ENCODE measurements around the gene AKT2. TPM values are rescaled to one million over a fixed set of nuclear protein-coding genes. Genes with fewer than 3 reads are reported as not detected.

AKT2 gene
- total and polyA plus RNA-seq, 12 donors, result 49.2 to 195 (median 113) TPM

GRCh38 chr19:40253611-40254092, 31.5 kb downstream of the AKT2 start:
- peaks cover 12 to 24% of the 10 kb centered on the region in 2 donors for H3K4me1 ChIP-seq (replicated peaks in 1 of 2)
- TF ChIP-seq POLR2A (IDR thresholded peaks at IDR 0.05) (no peak), CTCF (IDR thresholded peaks at IDR 0.05) (no peak)
- H3K27ac ChIP-seq, result peak overlapping the region in 3 of 5 donors; percentile 0 to 55 (median 51)
- WGBS, 4 donors, result 67 to 70% (median 69%) methylated on average over 8 of the region's 8 CpGs
- H3K27me3 ChIP-seq, result no peaks in the 10 kb centered on the region
- H3K36me3 ChIP-seq (replicated peaks in 1 of 2), result peaks cover 0 to 36% of the 10 kb centered on the region in 2 donors
- intact Hi-C loops (cut with DNase I), result no loop called here
- no peak overlapping the region for H3K4me3 ChIP-seq
- DNase-seq, result no peak
- H3K9me3 ChIP-seq (replicated peaks in 1 of 3), result no peaks in the 10 kb centered on the region

- intact Hi-C loops (cut with DNase I), result no loop called here
- Histone ChIP-seq H3K4me1 (replicated peaks in 1 of 2) (peaks cover 12 to 24% of the 10 kb centered on the region in 2 donors), H3K36me3 (replicated peaks in 1 of 2) (peaks cover 0 to 36% of the 10 kb centered on the region in 2 donors), H3K9me3 (replicated peaks in 1 of 3) (no peaks in the 10 kb centered on the region), H3K27me3 (no peaks in the 10 kb centered on the region), H3K27ac (no peak overlapping the region), H3K4me3 (no peak overlapping the region)
- 68 to 76% (median 72%) methylated on average over 7 of the region's 7 CpGs for WGBS, 4 donors
- no peak for DNase-seq
- TF ChIP-seq POLR2A (IDR thresholded peaks at IDR 0.05) (no peak), CTCF (IDR thresholded peaks at IDR 0.05) (no peak)
These were observed 32.8 kb downstream of the AKT2 start for GRCh38 chr19:40252395-40252794.

- 45 to 81% (median 75%) methylated on average over 1 to 4 of the region's 4 CpGs for WGBS, 4 donors
- no peak for DNase-seq
- peaks cover 0 to 36% of the 10 kb centered on the region in 2 donors for H3K36me3 ChIP-seq (replicated peaks in 1 of 2)
- H3K27me3 ChIP-seq, result no peaks in the 10 kb centered on the region
- intact Hi-C loops (cut with DNase I), result no loop called here
- H3K4me1 ChIP-seq (replicated peaks in 1 of 2), result peaks cover 8 to 20% of the 10 kb centered on the region in 2 donors
- TF ChIP-seq CTCF (IDR thresholded peaks at IDR 0.05) (no peak), POLR2A (IDR thresholded peaks at IDR 0.05) (no peak)
- no peak overlapping the region for H3K4me3 ChIP-seq
- no peaks in the 10 kb centered on the region for H3K9me3 ChIP-seq (replicated peaks in 1 of 3)
- H3K27ac ChIP-seq, result no peak overlapping the region
These were observed 33.2 kb downstream of the AKT2 start for GRCh38 chr19:40251991-40252390.

GRCh38 chr19:40251244-40251643, 33.9 kb downstream of the AKT2 start:
- Histone ChIP-seq H3K27ac (no peak overlapping the region), H3K4me3 (no peak overlapping the region), H3K4me1 (replicated peaks in 1 of 2) (peaks cover 8 to 18% of the 10 kb centered on the region in 2 donors), H3K36me3 (replicated peaks in 1 of 2) (peaks cover 0 to 31% of the 10 kb centered on the region in 2 donors), H3K9me3 (replicated peaks in 1 of 3) (no peaks in the 10 kb centered on the region), H3K27me3 (no peaks in the 10 kb centered on the region)
- intact Hi-C loops (cut with DNase I), result no loop called here
- no peak for DNase-seq
- no peak for TF ChIP-seq CTCF (IDR thresholded peaks at IDR 0.05)
- no peak for TF ChIP-seq POLR2A (IDR thresholded peaks at IDR 0.05)

Data from adrenal gland (tissue), 12 donors.